Measurements from ENCODE around the gene SNAP91.
"Not testable (repeated sequence)": the region's sequence is repeated elsewhere in the genome, so short reads cannot be mapped to it uniquely, and the experiment has no call there.

DNA sequence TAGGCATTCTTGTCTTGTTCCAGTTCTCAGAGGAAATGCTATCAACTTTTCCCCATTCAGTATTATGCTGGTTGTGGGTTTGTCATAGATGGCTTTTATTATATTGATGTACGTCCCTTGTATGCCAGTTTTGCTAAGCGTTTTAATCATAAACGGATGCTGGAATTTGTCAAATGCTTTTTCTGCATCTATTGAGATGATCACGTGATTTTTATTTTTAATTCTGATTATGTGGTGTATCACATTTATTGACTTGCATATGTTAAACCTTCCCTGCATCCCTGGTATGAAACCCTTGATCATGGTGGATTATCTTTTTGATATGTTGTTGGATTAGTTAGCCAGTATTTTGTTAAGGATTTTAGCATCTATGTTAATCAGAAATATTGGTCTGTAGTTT, 79.0 kb downstream of the SNAP91 start:
- TF ChIP-seq POLR2AphosphoS5, POLR2A, EP300 (IDR thresholded peaks at IDR 0.05): not testable (repeated sequence)
- TF ChIP-seq, protein P1, sequence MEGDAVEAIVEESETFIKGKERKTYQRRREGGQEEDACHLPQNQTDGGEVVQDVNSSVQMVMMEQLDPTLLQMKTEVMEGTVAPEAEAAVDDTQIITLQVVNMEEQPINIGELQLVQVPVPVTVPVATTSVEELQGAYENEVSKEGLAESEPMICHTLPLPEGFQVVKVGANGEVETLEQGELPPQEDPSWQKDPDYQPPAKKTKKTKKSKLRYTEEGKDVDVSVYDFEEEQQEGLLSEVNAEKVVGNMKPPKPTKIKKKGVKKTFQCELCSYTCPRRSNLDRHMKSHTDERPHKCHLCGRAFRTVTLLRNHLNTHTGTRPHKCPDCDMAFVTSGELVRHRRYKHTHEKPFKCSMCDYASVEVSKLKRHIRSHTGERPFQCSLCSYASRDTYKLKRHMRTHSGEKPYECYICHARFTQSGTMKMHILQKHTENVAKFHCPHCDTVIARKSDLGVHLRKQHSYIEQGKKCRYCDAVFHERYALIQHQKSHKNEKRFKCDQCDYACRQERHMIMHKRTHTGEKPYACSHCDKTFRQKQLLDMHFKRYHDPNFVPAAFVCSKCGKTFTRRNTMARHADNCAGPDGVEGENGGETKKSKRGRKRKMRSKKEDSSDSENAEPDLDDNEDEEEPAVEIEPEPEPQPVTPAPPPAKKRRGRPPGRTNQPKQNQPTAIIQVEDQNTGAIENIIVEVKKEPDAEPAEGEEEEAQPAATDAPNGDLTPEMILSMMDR (IDR thresholded peaks at IDR 0.05), result not testable (repeated sequence)
